ENCODE measurements around the gene METTL1. TPM values are rescaled to one million over a fixed set of nuclear protein-coding genes. Genes with fewer than 3 reads are reported as not detected.

Gene METTL1
- total and polyA plus RNA-seq, 2 experiments from 2014 or later = 18.9 to 39.5 TPM

DNA sequence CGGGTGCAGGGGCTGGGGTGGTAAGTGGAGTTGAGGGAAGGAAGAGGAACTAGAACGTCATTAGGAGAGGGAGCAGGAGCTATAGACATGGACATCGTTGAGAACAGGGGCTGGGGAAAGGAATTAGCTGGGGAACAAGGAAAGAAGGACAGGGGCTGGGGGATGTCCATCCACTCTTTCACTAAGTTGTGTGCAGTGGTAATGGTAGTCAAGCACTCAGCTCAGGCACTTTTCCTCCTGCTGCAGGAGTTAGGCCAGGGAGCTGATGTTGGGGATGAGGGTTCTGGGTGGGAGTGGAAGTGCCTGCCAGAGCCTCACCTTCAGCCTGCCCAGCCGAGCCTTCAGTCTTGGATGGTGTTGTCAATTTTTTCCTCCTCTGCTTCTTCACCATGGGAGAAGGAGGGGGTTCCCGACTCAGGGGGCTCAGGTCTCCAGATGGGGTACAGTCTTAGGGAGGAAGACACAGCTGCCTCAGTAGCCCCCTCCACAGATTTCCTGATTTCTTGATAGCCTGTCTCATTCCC, 42.5 kb downstream of the METTL1 start:
- Histone ChIP-seq H4K20me1 (replicated peaks; ENCODE audit: insufficient read depth) (no peaks in the 10 kb centered on the region; the same call in 1 of the 2 replicates), H3K27ac (ENCODE audit: low read depth) (no peak overlapping the region), H3K4me2 (no peak overlapping the region), H3K9me2 (ENCODE audit: insufficient read depth) (no peaks in the 10 kb centered on the region), H3K4me1 (ENCODE audit: insufficient read depth) (no peaks in the 10 kb centered on the region), H2AFZ (no peak overlapping the region), H3K27me3 (ENCODE audit: insufficient read depth) (peaks cover 98% of the 10 kb centered on the region), H3K4me3 (no peak overlapping the region), H3K36me3 (ENCODE audit: insufficient read depth) (no peaks in the 10 kb centered on the region), H3F3A (replicated peaks; ENCODE audit: low read depth) (no peaks in the 10 kb centered on the region), H3K79me2 (replicated peaks; ENCODE audit: insufficient read depth) (no peaks in the 10 kb centered on the region)
- Mint-ChIP-seq H3K36me3 (ENCODE audit: low read depth) (no peaks in the 10 kb centered on the region; the same call in 2 of the 3 replicates), H3K9me3 (no peaks in the 10 kb centered on the region; the same call in 2 of the 3 replicates), H3K27me3 (ENCODE audit: insufficient read depth, low read depth, poor library complexity) (peaks cover 96% of the 10 kb centered on the region), H3K4me1 (peaks cover 12% of the 10 kb centered on the region), H3K4me3 (no peak overlapping the region), H3K27ac (no peak overlapping the region)
- no peak for ATAC-seq
- TF ChIP-seq ZNF114 (CRISPR knock-in tag; IDR thresholded peaks at IDR 0.05) (no peak), NANOG (IDR thresholded peaks at IDR 0.05; ENCODE audit: borderline replicate concordance) (no peak)
- TF ChIP-seq, protein P1, sequence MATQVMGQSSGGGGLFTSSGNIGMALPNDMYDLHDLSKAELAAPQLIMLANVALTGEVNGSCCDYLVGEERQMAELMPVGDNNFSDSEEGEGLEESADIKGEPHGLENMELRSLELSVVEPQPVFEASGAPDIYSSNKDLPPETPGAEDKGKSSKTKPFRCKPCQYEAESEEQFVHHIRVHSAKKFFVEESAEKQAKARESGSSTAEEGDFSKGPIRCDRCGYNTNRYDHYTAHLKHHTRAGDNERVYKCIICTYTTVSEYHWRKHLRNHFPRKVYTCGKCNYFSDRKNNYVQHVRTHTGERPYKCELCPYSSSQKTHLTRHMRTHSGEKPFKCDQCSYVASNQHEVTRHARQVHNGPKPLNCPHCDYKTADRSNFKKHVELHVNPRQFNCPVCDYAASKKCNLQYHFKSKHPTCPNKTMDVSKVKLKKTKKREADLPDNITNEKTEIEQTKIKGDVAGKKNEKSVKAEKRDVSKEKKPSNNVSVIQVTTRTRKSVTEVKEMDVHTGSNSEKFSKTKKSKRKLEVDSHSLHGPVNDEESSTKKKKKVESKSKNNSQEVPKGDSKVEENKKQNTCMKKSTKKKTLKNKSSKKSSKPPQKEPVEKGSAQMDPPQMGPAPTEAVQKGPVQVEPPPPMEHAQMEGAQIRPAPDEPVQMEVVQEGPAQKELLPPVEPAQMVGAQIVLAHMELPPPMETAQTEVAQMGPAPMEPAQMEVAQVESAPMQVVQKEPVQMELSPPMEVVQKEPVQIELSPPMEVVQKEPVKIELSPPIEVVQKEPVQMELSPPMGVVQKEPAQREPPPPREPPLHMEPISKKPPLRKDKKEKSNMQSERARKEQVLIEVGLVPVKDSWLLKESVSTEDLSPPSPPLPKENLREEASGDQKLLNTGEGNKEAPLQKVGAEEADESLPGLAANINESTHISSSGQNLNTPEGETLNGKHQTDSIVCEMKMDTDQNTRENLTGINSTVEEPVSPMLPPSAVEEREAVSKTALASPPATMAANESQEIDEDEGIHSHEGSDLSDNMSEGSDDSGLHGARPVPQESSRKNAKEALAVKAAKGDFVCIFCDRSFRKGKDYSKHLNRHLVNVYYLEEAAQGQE (IDR thresholded peaks at IDR 0.05; ENCODE audit: unreplicated experiment) = no peak
- no peak for DNase-seq (ENCODE audit: low spot score)

DNA sequence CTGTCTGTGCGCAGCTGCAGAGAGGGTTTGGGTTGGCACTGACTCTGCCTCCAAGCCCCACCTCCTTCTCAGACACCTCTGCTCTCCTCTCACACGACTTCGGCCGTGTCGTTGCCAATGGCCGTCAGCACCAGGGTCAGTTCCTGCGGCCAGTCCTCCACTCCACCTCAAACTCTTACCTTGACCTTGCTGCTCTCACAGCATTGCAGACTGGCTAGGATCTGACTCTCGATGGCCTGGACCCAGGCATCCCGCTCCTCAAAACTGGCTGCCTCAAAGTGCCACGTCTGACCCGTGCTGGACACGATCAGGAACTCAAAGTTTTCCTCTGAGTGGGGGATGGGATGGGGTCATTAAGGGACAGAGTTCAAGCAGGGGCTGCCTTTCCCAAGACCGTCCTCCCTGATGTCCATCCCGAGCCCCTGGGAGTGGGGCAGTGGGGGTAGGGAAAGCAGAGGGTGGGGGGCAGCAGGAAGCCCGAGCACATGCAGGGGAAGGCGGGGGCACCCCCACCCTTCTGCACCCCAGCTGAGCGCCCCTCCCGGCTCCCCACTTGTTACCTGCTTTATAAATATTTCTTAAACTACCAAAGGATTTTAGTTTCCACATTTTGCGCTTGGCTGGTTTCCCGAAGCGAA, 44.0 kb downstream of the METTL1 start:
- Mint-ChIP-seq H3K27ac (no peak overlapping the region), H3K4me1 (peaks cover 15% of the 10 kb centered on the region), H3K9me3 (no peaks in the 10 kb centered on the region), H3K27me3 (ENCODE audit: insufficient read depth, low read depth, poor library complexity) (peaks cover 95% of the 10 kb centered on the region), H3K36me3 (ENCODE audit: low read depth) (no peaks in the 10 kb centered on the region; the same call in 2 of the 3 replicates), H3K4me3 (peak overlapping the region; percentile 89)
- Histone ChIP-seq H3K4me1 (ENCODE audit: insufficient read depth) (no peaks in the 10 kb centered on the region), H3K79me2 (replicated peaks; ENCODE audit: insufficient read depth) (no peaks in the 10 kb centered on the region), H3K36me3 (ENCODE audit: insufficient read depth) (no peaks in the 10 kb centered on the region), H3K27me3 (ENCODE audit: insufficient read depth) (peaks cover 98% of the 10 kb centered on the region), H3K4me3 (peak overlapping the region; percentile 71), H3K9me2 (ENCODE audit: insufficient read depth) (no peaks in the 10 kb centered on the region), H3K4me2 (peak overlapping the region; percentile 88; the same call in 1 of the 2 replicates), H3F3A (replicated peaks; ENCODE audit: low read depth) (no peaks in the 10 kb centered on the region), H3K27ac (ENCODE audit: low read depth) (no peak overlapping the region), H4K20me1 (replicated peaks; ENCODE audit: insufficient read depth) (no peaks in the 10 kb centered on the region; the same call in 1 of the 2 replicates), H2AFZ (no peak overlapping the region)
- peak; percentile 82 for DNase-seq (ENCODE audit: low spot score)
- ATAC-seq = peak; percentile 68
- TF ChIP-seq CREB1 (CRISPR knock-in tag; IDR thresholded peaks at IDR 0.05; ENCODE audit: low read depth) = no peak
- no peak for TF ChIP-seq POLR2AphosphoS5 (IDR thresholded peaks at IDR 0.05; ENCODE audit: low read depth)
- TF ChIP-seq JUNB (IDR thresholded peaks at IDR 0.05; ENCODE audit: unreplicated experiment) = no peak
- TF ChIP-seq, protein P2, sequence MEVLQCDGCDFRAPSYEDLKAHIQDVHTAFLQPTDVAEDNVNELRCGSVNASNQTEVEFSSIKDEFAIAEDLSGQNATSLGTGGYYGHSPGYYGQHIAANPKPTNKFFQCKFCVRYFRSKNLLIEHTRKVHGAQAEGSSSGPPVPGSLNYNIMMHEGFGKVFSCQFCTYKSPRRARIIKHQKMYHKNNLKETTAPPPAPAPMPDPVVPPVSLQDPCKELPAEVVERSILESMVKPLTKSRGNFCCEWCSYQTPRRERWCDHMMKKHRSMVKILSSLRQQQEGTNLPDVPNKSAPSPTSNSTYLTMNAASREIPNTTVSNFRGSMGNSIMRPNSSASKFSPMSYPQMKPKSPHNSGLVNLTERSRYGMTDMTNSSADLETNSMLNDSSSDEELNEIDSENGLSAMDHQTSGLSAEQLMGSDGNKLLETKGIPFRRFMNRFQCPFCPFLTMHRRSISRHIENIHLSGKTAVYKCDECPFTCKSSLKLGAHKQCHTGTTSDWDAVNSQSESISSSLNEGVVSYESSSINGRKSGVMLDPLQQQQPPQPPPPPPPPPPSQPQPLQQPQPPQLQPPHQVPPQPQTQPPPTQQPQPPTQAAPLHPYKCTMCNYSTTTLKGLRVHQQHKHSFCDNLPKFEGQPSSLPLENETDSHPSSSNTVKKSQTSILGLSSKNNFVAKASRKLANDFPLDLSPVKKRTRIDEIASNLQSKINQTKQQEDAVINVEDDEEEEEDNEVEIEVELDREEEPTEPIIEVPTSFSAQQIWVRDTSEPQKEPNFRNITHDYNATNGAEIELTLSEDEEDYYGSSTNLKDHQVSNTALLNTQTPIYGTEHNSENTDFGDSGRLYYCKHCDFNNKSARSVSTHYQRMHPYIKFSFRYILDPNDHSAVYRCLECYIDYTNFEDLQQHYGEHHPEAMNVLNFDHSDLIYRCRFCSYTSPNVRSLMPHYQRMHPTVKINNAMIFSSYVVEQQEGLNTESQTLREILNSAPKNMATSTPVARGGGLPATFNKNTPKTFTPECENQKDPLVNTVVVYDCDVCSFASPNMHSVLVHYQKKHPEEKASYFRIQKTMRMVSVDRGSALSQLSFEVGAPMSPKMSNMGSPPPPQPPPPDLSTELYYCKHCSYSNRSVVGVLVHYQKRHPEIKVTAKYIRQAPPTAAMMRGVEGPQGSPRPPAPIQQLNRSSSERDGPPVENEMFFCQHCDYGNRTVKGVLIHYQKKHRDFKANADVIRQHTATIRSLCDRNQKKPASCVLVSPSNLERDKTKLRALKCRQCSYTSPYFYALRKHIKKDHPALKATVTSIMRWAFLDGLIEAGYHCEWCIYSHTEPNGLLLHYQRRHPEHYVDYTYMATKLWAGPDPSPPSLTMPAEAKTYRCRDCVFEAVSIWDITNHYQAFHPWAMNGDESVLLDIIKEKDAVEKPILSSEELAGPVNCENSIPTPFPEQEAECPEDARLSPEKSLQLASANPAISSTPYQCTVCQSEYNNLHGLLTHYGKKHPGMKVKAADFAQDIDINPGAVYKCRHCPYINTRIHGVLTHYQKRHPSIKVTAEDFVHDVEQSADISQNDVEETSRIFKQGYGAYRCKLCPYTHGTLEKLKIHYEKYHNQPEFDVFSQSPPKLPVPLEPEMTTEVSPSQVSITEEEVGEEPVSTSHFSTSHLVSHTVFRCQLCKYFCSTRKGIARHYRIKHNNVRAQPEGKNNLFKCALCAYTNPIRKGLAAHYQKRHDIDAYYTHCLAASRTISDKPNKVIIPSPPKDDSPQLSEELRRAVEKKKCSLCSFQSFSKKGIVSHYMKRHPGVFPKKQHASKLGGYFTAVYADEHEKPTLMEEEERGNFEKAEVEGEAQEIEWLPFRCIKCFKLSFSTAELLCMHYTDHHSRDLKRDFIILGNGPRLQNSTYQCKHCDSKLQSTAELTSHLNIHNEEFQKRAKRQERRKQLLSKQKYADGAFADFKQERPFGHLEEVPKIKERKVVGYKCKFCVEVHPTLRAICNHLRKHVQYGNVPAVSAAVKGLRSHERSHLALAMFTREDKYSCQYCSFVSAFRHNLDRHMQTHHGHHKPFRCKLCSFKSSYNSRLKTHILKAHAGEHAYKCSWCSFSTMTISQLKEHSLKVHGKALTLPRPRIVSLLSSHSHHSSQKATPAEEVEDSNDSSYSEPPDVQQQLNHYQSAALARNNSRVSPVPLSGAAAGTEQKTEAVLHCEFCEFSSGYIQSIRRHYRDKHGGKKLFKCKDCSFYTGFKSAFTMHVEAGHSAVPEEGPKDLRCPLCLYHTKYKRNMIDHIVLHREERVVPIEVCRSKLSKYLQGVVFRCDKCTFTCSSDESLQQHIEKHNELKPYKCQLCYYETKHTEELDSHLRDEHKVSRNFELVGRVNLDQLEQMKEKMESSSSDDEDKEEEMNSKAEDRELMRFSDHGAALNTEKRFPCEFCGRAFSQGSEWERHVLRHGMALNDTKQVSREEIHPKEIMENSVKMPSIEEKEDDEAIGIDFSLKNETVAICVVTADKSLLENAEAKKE (CRISPR knock-in tag; IDR thresholded peaks at IDR 0.05) = no peak
- TF ChIP-seq, protein P3, sequence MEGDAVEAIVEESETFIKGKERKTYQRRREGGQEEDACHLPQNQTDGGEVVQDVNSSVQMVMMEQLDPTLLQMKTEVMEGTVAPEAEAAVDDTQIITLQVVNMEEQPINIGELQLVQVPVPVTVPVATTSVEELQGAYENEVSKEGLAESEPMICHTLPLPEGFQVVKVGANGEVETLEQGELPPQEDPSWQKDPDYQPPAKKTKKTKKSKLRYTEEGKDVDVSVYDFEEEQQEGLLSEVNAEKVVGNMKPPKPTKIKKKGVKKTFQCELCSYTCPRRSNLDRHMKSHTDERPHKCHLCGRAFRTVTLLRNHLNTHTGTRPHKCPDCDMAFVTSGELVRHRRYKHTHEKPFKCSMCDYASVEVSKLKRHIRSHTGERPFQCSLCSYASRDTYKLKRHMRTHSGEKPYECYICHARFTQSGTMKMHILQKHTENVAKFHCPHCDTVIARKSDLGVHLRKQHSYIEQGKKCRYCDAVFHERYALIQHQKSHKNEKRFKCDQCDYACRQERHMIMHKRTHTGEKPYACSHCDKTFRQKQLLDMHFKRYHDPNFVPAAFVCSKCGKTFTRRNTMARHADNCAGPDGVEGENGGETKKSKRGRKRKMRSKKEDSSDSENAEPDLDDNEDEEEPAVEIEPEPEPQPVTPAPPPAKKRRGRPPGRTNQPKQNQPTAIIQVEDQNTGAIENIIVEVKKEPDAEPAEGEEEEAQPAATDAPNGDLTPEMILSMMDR (conservative IDR thresholded peaks at IDR 0.05; ENCODE audit: low read depth in 2 of 2) = no peak
